ENCODE measurements around the gene ZNF775.

The ZNF775 gene

GRCh38 chr7:150388306-150388705 lies 9.2 kb downstream of the ZNF775 start:
- H3K4me3 ChIP-seq (replicated peaks; ENCODE audit: low read depth, low read length) = no peak overlapping the region
- TF ChIP-seq CTCF (IDR thresholded peaks at IDR 0.05; ENCODE audit: low read length, missing control alignments) = no peak
- DNase-seq (ENCODE audit: low read depth) = no peak

- DNase-seq (ENCODE audit: low read depth) = peak; percentile 47
- H3K4me3 ChIP-seq (replicated peaks; ENCODE audit: low read depth, low read length) = no peak overlapping the region
- TF ChIP-seq CTCF (IDR thresholded peaks at IDR 0.05; ENCODE audit: low read length, missing control alignments) = peak; percentile 22
Measured at GRCh38 chr7:150388709-150389531, 9.8 kb downstream of the ZNF775 start.

- H3K4me3 ChIP-seq (replicated peaks; ENCODE audit: low read depth, low read length) = no peak overlapping the region
- no peak for DNase-seq (ENCODE audit: low read depth)
- TF ChIP-seq CTCF (IDR thresholded peaks at IDR 0.05; ENCODE audit: low read length, missing control alignments) = no peak
Measured at GRCh38 chr7:150389532-150389816, 10.3 kb downstream of the ZNF775 start.

- no peak overlapping the region for H3K4me3 ChIP-seq (replicated peaks; ENCODE audit: low read depth, low read length)
- no peak for DNase-seq (ENCODE audit: low read depth)
- TF ChIP-seq CTCF (IDR thresholded peaks at IDR 0.05; ENCODE audit: low read length, missing control alignments) = no peak
Measured at GRCh38 chr7:150390205-150390604, 11.1 kb downstream of the ZNF775 start.

GRCh38 chr7:150393325-150393724 lies 14.2 kb downstream of the ZNF775 start:
- no peak overlapping the region for H3K4me3 ChIP-seq (replicated peaks; ENCODE audit: low read depth, low read length)
- no peak for DNase-seq (ENCODE audit: low read depth)
- no peak for TF ChIP-seq CTCF (IDR thresholded peaks at IDR 0.05; ENCODE audit: low read length, missing control alignments)

- no peak for TF ChIP-seq CTCF (IDR thresholded peaks at IDR 0.05; ENCODE audit: low read length, missing control alignments)
- no peak for DNase-seq (ENCODE audit: low read depth)
- H3K4me3 ChIP-seq (replicated peaks; ENCODE audit: low read depth, low read length) = no peak overlapping the region
Measured at GRCh38 chr7:150396426-150396825, 17.3 kb downstream of the ZNF775 start.

GRCh38 chr7:150396851-150397260 lies 17.7 kb downstream of the ZNF775 start:
- TF ChIP-seq CTCF (IDR thresholded peaks at IDR 0.05; ENCODE audit: low read length, missing control alignments) = no peak
- H3K4me3 ChIP-seq (replicated peaks; ENCODE audit: low read depth, low read length) = no peak overlapping the region
- no peak for DNase-seq (ENCODE audit: low read depth)
